GM19467 (cell line): ENCODE results near the gene GATM.
"Not testable (repeated sequence)": the region's sequence is repeated elsewhere in the genome, so short reads cannot be mapped to it uniquely, and the experiment has no call there.

Experiments used
- ATAC-seq: cut with Tn5 transposase; IDR thresholded peaks from one replicate; pipeline ENCODE4 v1.9.1; 2021; ENCODE audit warnings: mild to moderate bottlenecking, moderate library complexity; ENCODE audit not compliant: unreplicated experiment

The GATM gene

GRCh38 chr15:45314960-45315359 lies 63.4 kb downstream of the GATM start:
- ATAC-seq: no peak

- ATAC-seq: not testable (repeated sequence)
Observed at GRCh38 chr15:45314117-45314516, 64.2 kb downstream of the GATM start.
